A673 (cell line): ENCODE measurements around the gene NME9. TPM values are rescaled to one million over a fixed set of nuclear protein-coding genes. Genes with fewer than 3 reads are reported as not detected.
A peak's percentile ranks its signal among the peaks of the same experiment; 100 is the strongest.

ENCODE experiments used
- BruUV-seq: library from RNA; stranded (reverse); fragments of 400-500 nt; replicated peaks from 2 replicates; lab custom pipeline; 2021; lab: Mats Ljungman, UMichigan
- CTCF ChIA-PET: fragments of 300-600 bp; sonication (Branson Sonifier 250); formaldehyde crosslinking; loops from one replicate; lab custom pipeline; 2022; ENCODE audit warnings: antibody characterized with exemption; lab: Charles Lee
- POLR2A ChIA-PET: fragments of 300-600 bp; sonication (Branson Sonifier 250); formaldehyde crosslinking; loops from one replicate; lab custom pipeline; 2022; ENCODE audit warnings: antibody characterized with exemption; ENCODE audit not compliant: low non-redundant PET; lab: Charles Lee
- DNase-seq: peaks from one replicate; pipeline ENCODE4 v3.0.0-alpha.2; 2015; ENCODE audit warnings: low spot score
- H3K27ac ChIP-seq: fragments of 200-600 bp; sonication (generic); 2 replicates; pipeline ENCODE4 v1.5.1; 2016; ENCODE audit warnings: mixed run types, low read depth, mild to moderate bottlenecking, mixed read lengths, antibody characterized with exemption, low read length; ENCODE audit not compliant: poor library complexity, severe bottlenecking
- H3K27me3 ChIP-seq: fragments of 200-600 bp; sonication (generic); replicated peaks from 2 replicates; pipeline ENCODE4 v1.6.1; 2017; ENCODE audit warnings: mixed run types, low read depth, mild to moderate bottlenecking, mixed read lengths, antibody characterized with exemption, low read length; ENCODE audit not compliant: insufficient read depth, poor library complexity
- H3K36me3 ChIP-seq: fragments of 200-600 bp; sonication (generic); 2 replicates; pipeline ENCODE4 v1.6.1; 2016; ENCODE audit warnings: mixed run types, mild to moderate bottlenecking, mixed read lengths, antibody characterized with exemption, low read length; ENCODE audit not compliant: insufficient read depth, poor library complexity, severe bottlenecking
- H3K4me1 ChIP-seq: fragments of 200-600 bp; sonication (generic); 2 replicates; pipeline ENCODE4 v1.6.1; 2017; ENCODE audit warnings: mixed run types, mild to moderate bottlenecking, mixed read lengths, antibody characterized with exemption, low read length; ENCODE audit not compliant: insufficient read depth, poor library complexity, severe bottlenecking
- H3K4me3 ChIP-seq: fragments of 200-600 bp; sonication (generic); 2 replicates; pipeline ENCODE4 v1.5.1; 2016; ENCODE audit warnings: low read depth, mixed run types, mild to moderate bottlenecking, mixed read lengths, low read length; ENCODE audit not compliant: poor library complexity, severe bottlenecking
- H3K9me3 ChIP-seq: fragments of 200-600 bp; sonication (generic); 2 replicates; pipeline ENCODE4 v1.6.1; 2016; ENCODE audit warnings: mixed run types, low read depth, mild to moderate bottlenecking, mixed read lengths, antibody characterized with exemption, low read length; ENCODE audit not compliant: poor library complexity, severe bottlenecking
- EZH2 ChIP-seq: fragments of 200-600 bp; sonication (generic); IDR thresholded peaks from 2 replicates; pipeline ENCODE4 v1.6.1; 2017; ENCODE audit warnings: borderline replicate concordance, low read depth, mild to moderate bottlenecking, mixed read lengths, antibody characterized with exemption, low read length; ENCODE audit not compliant: poor library complexity, severe bottlenecking
- intact Hi-C: fragments of 100-400 bp; cut with micrococcal nuclease; formaldehyde crosslinking; loops from one replicate; pipeline ENCODE4 v1.10.0; 2022; ENCODE audit not compliant: unreplicated experiment
- total RNA-seq: library from RNA; stranded (reverse); gene quantifications from 2 replicates; pipeline ENCODE4 v1.2.3, GENCODE V29; 2021
- TF ChIP-seq, protein P1 (sequence below): fragments of 300-800, 200-600 bp; sonication (generic); conservative IDR thresholded peaks from 2 replicates; pipeline ENCODE4 v1.5.1; 2017; ENCODE audit warnings: low read depth, mild to moderate bottlenecking, antibody characterized with exemption, low read length, moderate library complexity, mixed read lengths

NME9 gene
- total RNA-seq, 1 experiment from 2014 or later: not detected

DNA sequence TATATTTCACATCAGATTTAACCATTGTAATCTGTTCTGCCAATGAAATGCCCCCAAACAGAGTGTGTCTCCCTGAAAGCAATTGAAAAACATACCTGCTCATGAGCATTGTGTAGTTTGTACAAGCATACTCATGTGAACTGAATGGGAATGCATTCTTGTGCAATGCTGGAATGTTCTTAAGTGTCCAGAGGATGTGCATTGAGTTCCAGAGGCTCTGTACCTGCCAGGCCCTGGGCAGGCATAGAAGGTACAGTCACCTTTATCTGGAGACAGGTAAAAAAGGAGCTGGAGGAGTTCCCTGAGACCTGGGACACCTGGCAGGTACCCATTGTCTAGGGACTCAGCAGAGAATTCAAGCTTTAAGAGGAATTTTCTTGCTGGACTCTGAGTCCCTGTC is 21.5 kb upstream of the NME9 start:
- POLR2A ChIA-PET: no interaction called here
- BruUV-seq: no TSS peak

DNA sequence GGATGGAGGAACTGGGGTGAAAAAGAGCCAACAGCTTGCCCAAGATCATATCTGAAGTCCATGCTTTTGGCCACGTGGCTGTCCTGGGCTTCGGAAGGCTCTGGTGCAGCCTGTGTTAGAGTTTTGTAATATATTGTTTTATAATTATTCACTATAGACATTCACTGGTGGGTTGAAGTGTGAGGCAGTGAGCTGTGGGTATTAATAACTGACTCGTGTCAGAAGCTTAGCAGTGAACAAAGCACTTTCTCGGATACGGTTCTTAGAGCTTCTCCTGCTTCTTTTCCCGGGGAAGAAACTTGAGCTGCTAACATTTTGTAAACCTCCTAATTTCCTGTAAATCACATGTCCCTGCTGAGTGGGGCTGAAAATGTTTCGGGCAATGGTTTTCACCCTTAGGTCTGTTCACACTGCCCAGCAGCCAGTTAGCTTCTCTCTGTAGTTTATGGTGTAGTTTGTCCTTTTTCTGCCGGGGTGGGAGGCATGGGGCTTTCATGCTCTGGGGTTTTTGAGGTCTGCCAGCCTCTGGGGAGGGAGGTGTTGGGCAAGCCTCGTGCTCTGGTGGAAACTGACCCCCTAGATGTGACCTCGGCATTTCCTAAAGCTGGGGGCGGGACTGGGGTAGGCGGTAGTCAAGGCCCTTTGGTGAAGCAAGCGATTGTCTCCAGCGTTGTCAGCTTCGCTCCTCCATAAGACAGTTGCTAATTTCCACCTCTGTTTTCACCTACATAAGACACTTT is 20.4 kb upstream of the NME9 start:
- Histone ChIP-seq H3K9me3 (no peaks in the 10 kb centered on the region), H3K4me1 (no peaks in the 10 kb centered on the region), H3K4me3 (no peak overlapping the region), H3K27me3 (peaks cover 13% of the 10 kb centered on the region), H3K36me3 (no peaks in the 10 kb centered on the region), H3K27ac (no peak overlapping the region)
- POLR2A ChIA-PET: no interaction called here
- CTCF ChIA-PET: no interaction called here
- no TSS peak for BruUV-seq
- intact Hi-C loops: no loop called here
- no peak for DNase-seq
- no peak for TF ChIP-seq EZH2
- TF ChIP-seq, protein P1, sequence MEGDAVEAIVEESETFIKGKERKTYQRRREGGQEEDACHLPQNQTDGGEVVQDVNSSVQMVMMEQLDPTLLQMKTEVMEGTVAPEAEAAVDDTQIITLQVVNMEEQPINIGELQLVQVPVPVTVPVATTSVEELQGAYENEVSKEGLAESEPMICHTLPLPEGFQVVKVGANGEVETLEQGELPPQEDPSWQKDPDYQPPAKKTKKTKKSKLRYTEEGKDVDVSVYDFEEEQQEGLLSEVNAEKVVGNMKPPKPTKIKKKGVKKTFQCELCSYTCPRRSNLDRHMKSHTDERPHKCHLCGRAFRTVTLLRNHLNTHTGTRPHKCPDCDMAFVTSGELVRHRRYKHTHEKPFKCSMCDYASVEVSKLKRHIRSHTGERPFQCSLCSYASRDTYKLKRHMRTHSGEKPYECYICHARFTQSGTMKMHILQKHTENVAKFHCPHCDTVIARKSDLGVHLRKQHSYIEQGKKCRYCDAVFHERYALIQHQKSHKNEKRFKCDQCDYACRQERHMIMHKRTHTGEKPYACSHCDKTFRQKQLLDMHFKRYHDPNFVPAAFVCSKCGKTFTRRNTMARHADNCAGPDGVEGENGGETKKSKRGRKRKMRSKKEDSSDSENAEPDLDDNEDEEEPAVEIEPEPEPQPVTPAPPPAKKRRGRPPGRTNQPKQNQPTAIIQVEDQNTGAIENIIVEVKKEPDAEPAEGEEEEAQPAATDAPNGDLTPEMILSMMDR: no peak

More for the DNA sequence above, 21.5 kb upstream of the NME9 start:
- Histone ChIP-seq H3K27me3 (peaks cover 13% of the 10 kb centered on the region), H3K9me3 (no peaks in the 10 kb centered on the region), H3K27ac (no peak overlapping the region), H3K4me1 (no peaks in the 10 kb centered on the region), H3K36me3 (no peaks in the 10 kb centered on the region), H3K4me3 (no peak overlapping the region)
- intact Hi-C loops: no loop called here
- CTCF ChIA-PET: no interaction called here
- TF ChIP-seq, protein P1: no peak
- no peak for TF ChIP-seq EZH2
- DNase-seq: no peak

DNA sequence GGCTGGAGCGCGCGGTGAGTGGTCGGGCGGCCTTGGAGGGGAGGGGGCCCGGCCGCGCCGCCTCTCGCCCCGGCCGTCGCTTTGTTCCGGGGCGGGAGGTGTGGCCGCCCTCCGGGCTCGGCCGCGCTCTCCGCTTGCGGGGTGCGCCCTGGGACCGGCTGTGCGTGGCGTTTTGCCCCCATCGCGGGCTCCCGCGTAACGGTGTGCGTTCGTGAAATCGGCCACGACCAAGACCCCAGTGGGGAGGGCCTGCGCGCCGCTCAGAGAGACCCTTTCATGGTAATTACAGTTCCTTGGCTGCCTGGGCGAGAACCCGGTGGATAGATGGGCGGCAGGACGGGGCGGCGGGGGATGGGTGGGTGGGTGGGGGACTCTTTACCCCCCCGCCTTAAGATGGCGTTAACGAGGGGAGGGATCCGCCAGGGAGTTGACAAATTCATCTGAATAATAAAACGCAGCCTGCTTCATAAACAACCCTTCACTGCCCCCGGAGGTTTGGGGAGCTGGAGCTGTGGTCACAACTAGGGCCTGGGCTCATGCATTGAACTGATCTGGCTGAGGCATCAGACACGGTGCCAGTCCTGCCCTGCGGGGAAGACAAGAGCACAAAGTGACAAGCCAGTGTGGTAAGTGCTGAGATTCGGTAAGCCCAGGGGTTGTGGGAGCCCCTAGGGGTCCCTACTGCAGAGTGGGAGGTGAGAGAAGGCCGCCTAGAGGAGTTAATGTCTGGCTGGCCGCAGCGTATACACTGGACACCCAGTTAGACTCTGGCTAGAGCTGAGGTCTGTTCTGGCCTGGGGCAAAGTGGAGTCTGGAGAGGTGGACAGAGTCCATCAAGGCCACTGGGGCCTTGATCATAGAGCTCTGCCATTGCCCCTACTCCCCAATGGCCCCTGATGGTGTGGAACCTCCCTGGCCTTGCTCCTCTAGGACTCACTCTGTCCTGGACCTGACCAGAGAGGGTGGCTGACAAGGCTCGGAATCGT is 19.4 kb upstream of the NME9 start:
- TF ChIP-seq, protein P1: no peak
- no peaks in the 10 kb centered on the region for H3K4me1 ChIP-seq
- no peak overlapping the region for H3K27ac ChIP-seq
- ChIA-PET CTCF (no interaction called here), POLR2A (interaction anchor here (0.6 kb wide), 1 partner anchor 81 kb away, joined by 3 read pairs; no protein-coding TSS in a partner anchor)
- intact Hi-C loops: no loop called here
- H3K36me3 ChIP-seq: no peaks in the 10 kb centered on the region
- BruUV-seq: no TSS peak
- peaks cover 13% of the 10 kb centered on the region for H3K27me3 ChIP-seq
- peak overlapping the region; percentile 55 for H3K4me3 ChIP-seq
- H3K9me3 ChIP-seq: no peaks in the 10 kb centered on the region
- no peak for DNase-seq
